Right atrium auricular region (tissue), 2 donors: ENCODE data around the gene PDLIM3. TPM values are rescaled to one million over a fixed set of nuclear protein-coding genes. Genes with fewer than 3 reads are reported as not detected.

Experiments used
- DNase-seq: peaks from one replicate; pipeline ENCODE4 v3.0.0-alpha.2; 2019; ENCODE audit warnings: low spot score
- H3K27ac ChIP-seq, 2 donors: fragments of 200-600 bp; sonication (generic); 1 replicate in 1 of 2; 2 replicates in 1 of 2; pipeline ENCODE4 v1.5.1; 2016 to 2019
- H3K27me3 ChIP-seq, 2 donors: fragments of 200-600 bp; sonication (generic); one replicate each; pipeline versions ENCODE4 v1.5.1 to v1.6.0; 2017 to 2019
- H3K36me3 ChIP-seq: fragments of 200-600 bp; sonication (generic); one replicate; pipeline ENCODE4 v1.5.1; 2016
- H3K4me1 ChIP-seq, 2 donors: fragments of 200-600 bp; sonication (generic); one replicate each; pipeline versions ENCODE4 v1.5.1 to v1.6.0; 2017 to 2019
- H3K4me3 ChIP-seq, 2 donors: fragments of 200-600 bp; sonication (generic); 1 replicate in 1 of 2; 2 replicates in 1 of 2; pipeline ENCODE4 v1.5.1; 2017 to 2019; ENCODE audit warnings: mild to moderate bottlenecking in 1 of 2, moderate library complexity in 1 of 2
- H3K9me3 ChIP-seq, 2 donors: fragments of 200-600 bp; sonication (generic); one replicate each; pipeline ENCODE4 v1.5.1; 2019
- total RNA-seq, 2 donors: library from RNA; depleted of rRNA; stranded (reverse); fragments of >200 nt; gene quantifications; one replicate each; pipeline ENCODE4 v1.1.0, GENCODE V29; 2016
- TF ChIP-seq, protein P1 (sequence below), 2 donors: fragments of 200-600 bp; sonication (generic); IDR thresholded peaks; one replicate each; pipeline ENCODE4 v1.5.1; 2019; ENCODE audit warnings: antibody characterized with exemption in 2 of 2

PDLIM3 gene
- total RNA-seq, 2 donors from 2014 or later: 476 to 783 TPM

DNA sequence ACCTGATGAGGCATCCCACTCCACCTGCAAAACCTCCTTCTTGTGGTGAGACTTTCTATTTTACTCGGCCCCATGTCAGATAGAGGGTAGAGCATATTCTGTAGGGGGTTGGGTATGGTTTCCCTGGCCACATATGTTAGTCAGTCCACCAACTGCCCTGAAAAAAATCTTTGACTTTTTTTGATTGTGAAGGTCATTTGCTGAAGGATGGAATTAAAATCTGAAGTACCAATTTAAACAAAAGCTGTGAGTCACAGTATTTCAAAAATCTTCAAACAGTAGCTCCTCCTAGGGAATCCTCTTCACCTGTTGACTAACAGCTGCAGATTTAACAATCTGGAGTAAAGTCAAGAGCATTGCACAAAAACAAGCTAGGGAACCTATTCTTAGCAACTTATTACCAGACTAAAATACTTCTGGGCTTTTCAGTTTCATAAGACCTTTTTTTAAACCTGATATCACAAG lies 55.8 kb downstream of the PDLIM3 start:
- Histone ChIP-seq H3K4me1 (peaks cover 0 to 5% of the 10 kb centered on the region in 2 donors), H3K27me3 (no peaks in the 10 kb centered on the region), H3K36me3 (no peaks in the 10 kb centered on the region), H3K27ac (peak overlapping the region in 1 of 2 donors; percentile 59), H3K9me3 (no peaks in the 10 kb centered on the region), H3K4me3 (no peak overlapping the region)
- TF ChIP-seq, protein P1, sequence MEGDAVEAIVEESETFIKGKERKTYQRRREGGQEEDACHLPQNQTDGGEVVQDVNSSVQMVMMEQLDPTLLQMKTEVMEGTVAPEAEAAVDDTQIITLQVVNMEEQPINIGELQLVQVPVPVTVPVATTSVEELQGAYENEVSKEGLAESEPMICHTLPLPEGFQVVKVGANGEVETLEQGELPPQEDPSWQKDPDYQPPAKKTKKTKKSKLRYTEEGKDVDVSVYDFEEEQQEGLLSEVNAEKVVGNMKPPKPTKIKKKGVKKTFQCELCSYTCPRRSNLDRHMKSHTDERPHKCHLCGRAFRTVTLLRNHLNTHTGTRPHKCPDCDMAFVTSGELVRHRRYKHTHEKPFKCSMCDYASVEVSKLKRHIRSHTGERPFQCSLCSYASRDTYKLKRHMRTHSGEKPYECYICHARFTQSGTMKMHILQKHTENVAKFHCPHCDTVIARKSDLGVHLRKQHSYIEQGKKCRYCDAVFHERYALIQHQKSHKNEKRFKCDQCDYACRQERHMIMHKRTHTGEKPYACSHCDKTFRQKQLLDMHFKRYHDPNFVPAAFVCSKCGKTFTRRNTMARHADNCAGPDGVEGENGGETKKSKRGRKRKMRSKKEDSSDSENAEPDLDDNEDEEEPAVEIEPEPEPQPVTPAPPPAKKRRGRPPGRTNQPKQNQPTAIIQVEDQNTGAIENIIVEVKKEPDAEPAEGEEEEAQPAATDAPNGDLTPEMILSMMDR (IDR thresholded peaks at IDR 0.05): no peak
- no peak for DNase-seq

DNA sequence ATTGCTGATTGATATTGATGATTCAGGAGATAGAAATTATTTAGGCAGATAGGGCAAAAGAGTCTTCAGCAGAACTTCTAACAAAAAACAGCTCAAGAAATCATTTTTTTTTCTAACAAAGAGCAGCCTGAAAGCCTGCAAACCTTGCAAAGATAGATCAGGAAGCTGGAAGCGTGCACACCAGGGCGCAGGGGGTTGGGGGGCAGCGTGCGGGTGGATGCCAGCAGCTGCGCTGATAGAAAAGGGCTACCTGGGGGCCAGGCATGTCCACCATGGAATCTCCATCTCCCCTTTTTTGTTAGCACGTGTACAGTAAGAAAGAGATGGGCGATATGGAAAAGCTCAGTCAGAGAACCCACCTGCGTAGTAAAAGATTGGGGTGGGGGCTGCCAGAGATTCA lies 62.1 kb downstream of the PDLIM3 start:
- TF ChIP-seq, protein P1 (IDR thresholded peaks at IDR 0.05): no peak
- Histone ChIP-seq H3K4me1 (peaks cover 0 to 4% of the 10 kb centered on the region in 2 donors), H3K9me3 (no peaks in the 10 kb centered on the region)

DNA sequence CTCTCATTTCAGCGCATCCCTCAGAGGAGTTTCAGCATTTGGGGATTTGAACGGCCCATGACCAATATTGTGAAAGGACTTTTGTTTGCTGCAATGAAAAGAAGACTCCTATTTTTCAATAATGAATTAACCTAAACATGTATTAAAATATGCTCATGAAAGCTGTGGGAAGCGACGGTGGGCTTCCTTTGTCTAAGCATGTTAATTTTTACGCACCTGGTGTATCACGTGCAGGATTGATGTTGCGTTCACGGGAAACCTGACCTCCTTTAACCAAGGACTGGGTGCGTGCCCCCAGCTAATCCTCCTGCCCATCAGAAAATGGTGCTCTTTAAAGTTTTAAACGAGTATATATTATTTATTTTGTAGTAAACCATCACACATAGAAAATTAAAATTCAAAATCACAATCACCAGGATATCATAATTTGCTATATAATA lies 63.2 kb downstream of the PDLIM3 start:
- peak overlapping the region in 1 of 2 donors; percentile 78 for H3K27ac ChIP-seq
- TF ChIP-seq, protein P1 (IDR thresholded peaks at IDR 0.05): no peak

More for the DNA sequence above, 62.1 kb downstream of the PDLIM3 start:
- Histone ChIP-seq H3K36me3 (no peaks in the 10 kb centered on the region), H3K27me3 (no peaks in the 10 kb centered on the region), H3K4me3 (no peak overlapping the region), H3K27ac (no peak overlapping the region)
- no peak for DNase-seq

DNA sequence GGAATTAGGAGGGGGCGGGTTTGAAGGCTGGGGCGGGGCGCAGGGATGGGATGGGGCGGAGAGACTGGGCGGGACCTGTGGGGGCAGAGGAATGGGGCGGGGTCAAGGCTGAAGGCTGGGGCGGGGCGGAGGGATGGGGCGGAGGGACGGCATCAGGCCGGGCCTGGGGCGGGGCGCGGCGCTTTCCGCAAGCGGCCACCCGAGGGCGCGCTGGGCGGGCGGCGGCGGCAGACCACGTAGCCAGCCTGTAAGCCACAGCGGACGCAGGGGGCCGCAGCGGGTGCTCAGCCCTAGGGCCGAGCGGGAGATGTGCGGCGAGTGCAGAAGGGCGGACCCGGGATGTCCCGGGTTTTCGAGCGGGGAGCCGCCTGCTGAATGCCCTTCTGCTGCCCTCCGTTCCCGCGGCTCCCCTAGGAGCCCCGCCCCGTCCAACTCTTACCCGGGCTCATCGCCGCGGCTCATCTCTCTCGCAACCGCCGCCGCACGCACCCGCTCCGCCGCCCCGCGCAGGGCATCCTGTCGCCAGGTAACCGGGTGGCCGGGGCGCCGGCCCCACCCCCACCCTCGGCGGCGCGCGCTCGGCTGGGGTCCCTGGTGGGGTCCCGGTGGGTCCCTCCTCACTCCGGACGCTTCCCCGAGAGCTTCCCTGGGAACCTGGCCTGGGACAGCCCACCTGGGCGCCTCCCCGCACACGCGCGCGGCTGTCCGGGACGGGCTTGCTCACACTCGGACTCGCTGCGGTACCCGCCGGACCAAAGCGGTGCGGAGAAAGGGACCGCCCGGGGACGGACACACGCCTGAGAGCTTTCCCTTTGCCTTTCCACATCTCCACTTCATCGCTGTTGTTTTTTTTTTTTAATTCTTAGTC lies 63.8 kb downstream of the PDLIM3 start, which contains the start of gene CCDC110:
Gene CCDC110, minus strand, starts transcription at position 499 of the 868 bp plus-strand sequence. Its CDS starts 50 bp downstream, at position 449.
- Histone ChIP-seq H3K36me3 (no peaks in the 10 kb centered on the region), H3K27ac (peak within 1 kb of the TSS; percentile 74 to 78), H3K4me3 (peak within 1 kb of the TSS; percentile 72 to 78), H3K27me3 (no peaks in the 10 kb centered on the region), H3K4me1 (peaks cover 0 to 4% of the 10 kb centered on the region in 2 donors), H3K9me3 (no peaks in the 10 kb centered on the region)
- TF ChIP-seq, protein P1 (IDR thresholded peaks at IDR 0.05): peak; percentile 78 to 90
- DNase-seq: peak; percentile 93

More for the DNA sequence above, 63.2 kb downstream of the PDLIM3 start:
- Histone ChIP-seq H3K36me3 (no peaks in the 10 kb centered on the region), H3K4me1 (peaks cover 0 to 4% of the 10 kb centered on the region in 2 donors), H3K4me3 (peak overlapping the region; percentile 72 to 78), H3K9me3 (no peaks in the 10 kb centered on the region), H3K27me3 (no peaks in the 10 kb centered on the region)
- DNase-seq: no peak

DNA sequence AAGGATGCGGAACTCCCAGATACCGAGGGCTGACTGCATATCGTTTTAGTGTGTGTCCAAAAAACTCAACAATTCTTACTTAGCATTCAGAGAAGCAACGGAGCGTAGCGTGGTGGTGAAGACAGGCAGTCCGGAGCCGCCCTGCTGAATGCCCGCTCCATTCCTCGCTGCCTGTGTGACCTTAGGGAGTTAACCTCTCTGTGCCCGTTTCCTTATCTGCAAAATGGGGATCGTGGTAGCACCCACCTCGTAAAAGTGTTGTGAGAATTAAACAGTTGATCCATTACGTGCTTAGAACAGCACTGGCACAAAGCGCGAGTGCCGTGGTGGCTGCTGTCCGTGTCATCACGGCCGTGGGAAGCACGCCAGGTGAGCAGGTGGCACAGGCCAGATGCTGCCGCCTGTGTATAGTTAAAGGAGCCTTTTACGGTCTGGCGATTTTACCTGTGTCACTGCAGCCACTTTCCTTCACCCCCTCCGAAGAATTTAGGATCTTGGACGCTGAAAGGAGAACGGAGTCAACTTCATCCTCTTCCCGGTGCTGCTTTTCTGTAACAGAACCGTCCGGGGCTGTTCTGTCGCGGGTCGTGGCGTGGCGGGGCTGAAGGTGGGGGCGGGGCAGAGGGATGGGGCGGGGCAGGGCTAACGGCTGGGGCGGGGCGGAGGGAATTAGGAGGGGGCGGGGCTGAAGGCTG lies 64.7 kb downstream of the PDLIM3 start:
- H3K4me3 ChIP-seq: peak overlapping the region; percentile 53 to 66
- TF ChIP-seq, protein P1 (IDR thresholded peaks at IDR 0.05): no peak
- peak overlapping the region; percentile 63 for H3K27ac ChIP-seq
- peaks cover 0 to 4% of the 10 kb centered on the region in 2 donors for H3K4me1 ChIP-seq
- peak; percentile 67 for DNase-seq
- no peaks in the 10 kb centered on the region for H3K36me3 ChIP-seq
- no peaks in the 10 kb centered on the region for H3K27me3 ChIP-seq
- no peaks in the 10 kb centered on the region for H3K9me3 ChIP-seq
